PFSK-1 (cell line): Measurements from ENCODE around the gene CACNA1A.

Source experiments
- FOXP2 ChIP-seq: optimal IDR thresholded peaks from 2 replicates; pipeline ENCODE3; 2011; ENCODE audit warnings: borderline replicate concordance, control low read depth, inconsistent platforms; ENCODE audit not compliant: insufficient read depth; ENCODE audit errors: extremely low read length, extremely low read depth
- POLR2AphosphoS5 ChIP-seq: IDR thresholded peaks from 2 replicates; pipeline ENCODE4 v1.6.1; 2012; ENCODE audit warnings: low read depth, mild to moderate bottlenecking, control low read depth, low read length, moderate library complexity
- SIN3A ChIP-seq: IDR thresholded peaks from 2 replicates; pipeline ENCODE4 v1.6.1; 2012; ENCODE audit warnings: mild to moderate bottlenecking, low read length, moderate library complexity, borderline replicate concordance; ENCODE audit not compliant: insufficient read depth
- TAF1 ChIP-seq: IDR thresholded peaks from 2 replicates; pipeline ENCODE4 v1.6.1; 2012; ENCODE audit warnings: low read length, control low read depth, borderline replicate concordance; ENCODE audit not compliant: insufficient read depth
- TF ChIP-seq, protein P1 (sequence below), 2 experiments: IDR thresholded peaks; 2 replicates each; pipeline versions ENCODE4 v1.6.1 to v1.8.0; 2011 to 2012; ENCODE audit warnings: low read depth in 2 of 2, low read length in 2 of 2, control low read depth in 1 of 2, inconsistent platforms in 1 of 2, mild to moderate bottlenecking in 1 of 2, moderate library complexity in 1 of 2; ENCODE audit not compliant: insufficient read depth in 1 of 2

CACNA1A gene

DNA sequence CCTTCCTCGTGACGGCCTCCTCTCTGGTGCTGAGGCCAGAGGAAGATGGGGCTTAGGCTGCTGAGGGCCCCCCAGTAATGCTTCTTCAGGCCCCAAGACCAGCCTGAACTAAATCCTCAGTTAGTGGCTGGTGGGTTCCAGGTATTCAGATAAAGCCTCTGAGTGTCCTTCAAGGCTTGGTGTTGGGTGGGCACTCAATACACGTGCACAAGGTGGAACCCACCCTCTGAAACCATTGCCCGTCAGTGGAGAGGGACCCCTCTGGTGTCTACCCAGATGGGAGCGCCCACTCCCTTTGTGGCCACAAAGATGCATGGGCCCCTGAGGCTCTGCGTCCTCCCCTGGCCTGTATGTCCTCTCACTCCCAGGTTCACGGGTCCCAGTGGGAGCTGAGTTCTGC, 277.0 kb downstream of the CACNA1A start:
- no peak for TF ChIP-seq POLR2AphosphoS5
- TF ChIP-seq, protein P1, sequence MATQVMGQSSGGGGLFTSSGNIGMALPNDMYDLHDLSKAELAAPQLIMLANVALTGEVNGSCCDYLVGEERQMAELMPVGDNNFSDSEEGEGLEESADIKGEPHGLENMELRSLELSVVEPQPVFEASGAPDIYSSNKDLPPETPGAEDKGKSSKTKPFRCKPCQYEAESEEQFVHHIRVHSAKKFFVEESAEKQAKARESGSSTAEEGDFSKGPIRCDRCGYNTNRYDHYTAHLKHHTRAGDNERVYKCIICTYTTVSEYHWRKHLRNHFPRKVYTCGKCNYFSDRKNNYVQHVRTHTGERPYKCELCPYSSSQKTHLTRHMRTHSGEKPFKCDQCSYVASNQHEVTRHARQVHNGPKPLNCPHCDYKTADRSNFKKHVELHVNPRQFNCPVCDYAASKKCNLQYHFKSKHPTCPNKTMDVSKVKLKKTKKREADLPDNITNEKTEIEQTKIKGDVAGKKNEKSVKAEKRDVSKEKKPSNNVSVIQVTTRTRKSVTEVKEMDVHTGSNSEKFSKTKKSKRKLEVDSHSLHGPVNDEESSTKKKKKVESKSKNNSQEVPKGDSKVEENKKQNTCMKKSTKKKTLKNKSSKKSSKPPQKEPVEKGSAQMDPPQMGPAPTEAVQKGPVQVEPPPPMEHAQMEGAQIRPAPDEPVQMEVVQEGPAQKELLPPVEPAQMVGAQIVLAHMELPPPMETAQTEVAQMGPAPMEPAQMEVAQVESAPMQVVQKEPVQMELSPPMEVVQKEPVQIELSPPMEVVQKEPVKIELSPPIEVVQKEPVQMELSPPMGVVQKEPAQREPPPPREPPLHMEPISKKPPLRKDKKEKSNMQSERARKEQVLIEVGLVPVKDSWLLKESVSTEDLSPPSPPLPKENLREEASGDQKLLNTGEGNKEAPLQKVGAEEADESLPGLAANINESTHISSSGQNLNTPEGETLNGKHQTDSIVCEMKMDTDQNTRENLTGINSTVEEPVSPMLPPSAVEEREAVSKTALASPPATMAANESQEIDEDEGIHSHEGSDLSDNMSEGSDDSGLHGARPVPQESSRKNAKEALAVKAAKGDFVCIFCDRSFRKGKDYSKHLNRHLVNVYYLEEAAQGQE (IDR thresholded peaks at IDR 0.05; ENCODE audit: insufficient read depth in 1 of 2, low read depth in 2 of 2, low read length in 2 of 2): no peak
- TF ChIP-seq SIN3A: no peak
- no peak for TF ChIP-seq TAF1

DNA sequence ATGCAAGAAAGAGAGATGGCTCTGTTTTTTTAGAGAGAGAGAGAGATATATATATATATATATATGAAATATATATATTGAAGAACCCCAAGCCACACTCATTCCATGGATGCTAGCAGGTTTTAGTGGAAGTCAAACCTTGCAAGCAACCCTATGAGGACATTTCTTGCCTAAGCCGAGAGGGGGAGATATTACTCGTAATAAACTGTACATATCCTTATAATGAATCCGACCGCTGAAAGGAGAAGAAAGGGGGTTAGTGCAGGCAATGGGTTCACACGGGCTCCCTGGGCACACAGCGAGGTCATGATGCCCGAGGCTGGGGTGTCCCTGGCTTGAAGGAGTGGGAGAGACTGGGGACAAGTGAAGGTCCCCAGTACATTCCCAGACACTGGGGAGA, 277.7 kb downstream of the CACNA1A start:
- no peak for TF ChIP-seq SIN3A
- TF ChIP-seq POLR2AphosphoS5: no peak
- TF ChIP-seq, protein P1 (IDR thresholded peaks at IDR 0.05; ENCODE audit: insufficient read depth in 1 of 2, low read depth in 2 of 2, low read length in 2 of 2): no peak
- TF ChIP-seq FOXP2: no peak
- no peak for TF ChIP-seq TAF1

DNA sequence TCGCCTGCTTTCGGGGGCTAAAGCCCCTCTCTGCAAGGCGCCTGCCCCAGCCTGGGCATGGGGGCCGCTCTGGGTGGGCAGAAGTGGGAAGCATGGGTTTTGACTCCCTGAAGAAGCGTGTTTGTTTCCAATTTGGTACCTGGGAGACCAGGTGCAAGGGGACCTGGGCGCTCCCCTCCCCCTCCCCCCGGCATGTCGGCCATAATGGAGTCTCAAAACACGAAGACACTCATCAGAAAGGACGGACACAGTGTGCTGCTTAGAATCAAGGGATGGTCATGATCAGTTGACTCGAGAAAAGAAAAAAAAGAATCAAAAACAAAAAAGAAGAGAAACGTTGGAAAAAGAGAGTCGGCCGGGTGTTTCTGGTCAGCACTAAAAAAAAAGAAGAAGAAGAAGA, 279.3 kb downstream of the CACNA1A start:
- TF ChIP-seq TAF1 (no peak), POLR2AphosphoS5 (no peak), SIN3A (no peak), FOXP2 (no peak)
- TF ChIP-seq, protein P1 (IDR thresholded peaks at IDR 0.05; ENCODE audit: insufficient read depth in 1 of 2, low read depth in 2 of 2, low read length in 2 of 2): no peak

DNA sequence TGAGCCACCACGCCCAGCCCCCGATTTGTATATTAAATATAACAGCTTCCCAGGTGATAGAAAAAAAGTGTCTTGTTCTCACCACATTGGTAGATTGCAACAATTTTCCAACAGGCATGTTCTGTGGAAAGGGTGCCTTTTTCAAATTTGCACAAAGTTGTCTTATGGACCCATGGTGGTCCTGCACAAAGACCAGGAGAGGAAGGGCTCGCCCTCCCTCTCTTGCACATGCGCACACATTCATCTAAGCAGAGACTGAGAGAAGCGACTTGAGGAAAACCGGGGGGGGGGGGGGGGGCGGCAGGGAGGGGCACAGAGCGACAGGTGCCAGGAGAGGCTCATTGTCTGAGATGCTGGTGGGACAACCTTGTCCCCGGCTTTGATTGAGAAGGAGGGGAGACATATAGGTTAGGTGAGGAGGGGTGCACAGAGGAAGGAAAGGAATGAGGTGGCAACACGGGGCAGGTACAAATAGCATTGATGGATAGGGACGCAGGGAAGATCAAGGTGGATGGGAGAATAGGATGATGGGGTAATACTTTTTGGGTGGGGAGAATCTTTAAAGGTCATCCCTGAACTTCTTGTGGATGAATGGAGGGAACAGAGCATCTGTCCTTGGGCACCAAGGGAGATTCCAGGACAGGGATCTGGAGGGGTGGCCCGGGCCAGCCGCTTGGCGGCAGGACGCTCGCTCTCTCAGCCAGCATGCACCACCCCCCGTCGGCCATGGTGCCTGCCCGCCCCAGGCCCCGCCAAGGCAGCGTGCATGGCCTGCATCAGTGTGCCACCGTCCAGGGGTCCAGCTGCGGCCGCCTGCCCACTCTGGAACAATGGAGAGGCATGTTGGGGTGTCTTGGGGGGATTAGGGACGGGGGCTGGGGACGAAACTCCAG, 280.1 kb downstream of the CACNA1A start:
- no peak for TF ChIP-seq SIN3A
- no peak for TF ChIP-seq TAF1
- no peak for TF ChIP-seq POLR2AphosphoS5
- TF ChIP-seq, protein P1 (IDR thresholded peaks at IDR 0.05; ENCODE audit: insufficient read depth in 1 of 2, low read depth in 2 of 2, low read length in 2 of 2): no peak
- no peak for TF ChIP-seq FOXP2

DNA sequence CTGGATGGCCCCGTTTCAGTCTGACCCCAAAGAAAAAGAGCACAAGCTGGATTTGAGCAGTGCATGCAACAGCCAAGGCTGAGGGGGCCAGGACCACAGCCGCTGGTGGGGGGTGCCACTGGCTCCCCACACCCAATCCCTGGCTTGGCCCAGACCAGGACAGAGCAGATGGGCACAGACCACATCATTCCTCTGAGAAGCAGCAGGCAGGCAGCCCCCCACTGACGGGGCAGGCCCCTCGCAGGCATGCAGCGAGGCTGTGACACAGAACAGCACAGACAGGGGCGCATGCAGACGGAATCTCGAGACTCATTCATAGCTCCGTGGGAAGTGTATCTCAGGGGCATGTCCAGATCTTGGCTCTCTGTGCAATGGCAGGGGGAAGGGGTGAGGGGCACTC, 281.2 kb downstream of the CACNA1A start:
- TF ChIP-seq SIN3A: no peak
- no peak for TF ChIP-seq TAF1
- TF ChIP-seq FOXP2: no peak
- TF ChIP-seq POLR2AphosphoS5: no peak
- TF ChIP-seq, protein P1 (IDR thresholded peaks at IDR 0.05; ENCODE audit: insufficient read depth in 1 of 2, low read depth in 2 of 2, low read length in 2 of 2): no peak
